GM12878 (cell line): ENCODE measurements around the gene EFNA3.

ENCODE experiments used
- CTCF ChIP-seq, 3 experiments: IDR thresholded peaks in 2 of 3; conservative IDR thresholded peaks in 1 of 3; 2 replicates each; pipeline ENCODE4 v1.5.1; 2011; ENCODE audit warnings: low read depth in 3 of 3, low read length in 3 of 3, mild to moderate bottlenecking in 3 of 3, control low read depth in 2 of 3, moderate library complexity in 2 of 3, inconsistent platforms in 1 of 3, mixed read lengths in 1 of 3; ENCODE audit not compliant: control insufficient read depth in 2 of 3, insufficient read depth in 1 of 3; ENCODE audit errors: extremely low read depth in 1 of 3
- FOS ChIP-seq: IDR thresholded peaks from 3 replicates; pipeline ENCODE4 v1.6.1; 2011; ENCODE audit warnings: borderline replicate concordance; ENCODE audit not compliant: insufficient read length; ENCODE audit errors: extremely low read depth
- FOXK2 ChIP-seq: fragments of 450-650 bp; IDR thresholded peaks from 2 replicates; pipeline ENCODE4 v1.6.1; 2017; ENCODE audit warnings: mild to moderate bottlenecking, moderate library complexity
- PRDM15 ChIP-seq: fragments of 450-650 bp; formaldehyde crosslinking; IDR thresholded peaks from 2 replicates; pipeline ENCODE4 v1.4.0; 2020; ENCODE audit warnings: mild to moderate bottlenecking, moderate library complexity
- RFX5 ChIP-seq: IDR thresholded peaks from 2 replicates; pipeline ENCODE4 v1.6.1; 2011; ENCODE audit warnings: low read depth, low read length, improper control_type of control experiment
- SP1 ChIP-seq: IDR thresholded peaks from one replicate; pipeline ENCODE4 v1.6.1; 2011; ENCODE audit warnings: low read depth, low read length
- TARDBP ChIP-seq: IDR thresholded peaks from 2 replicates; pipeline ENCODE4 v1.6.1; 2016; ENCODE audit warnings: borderline replicate concordance
- ZSCAN29 ChIP-seq: fragments of 450-650 bp; IDR thresholded peaks from 2 replicates; pipeline ENCODE4 v1.6.1; 2017; ENCODE audit warnings: mild to moderate bottlenecking, moderate library complexity

DNA sequence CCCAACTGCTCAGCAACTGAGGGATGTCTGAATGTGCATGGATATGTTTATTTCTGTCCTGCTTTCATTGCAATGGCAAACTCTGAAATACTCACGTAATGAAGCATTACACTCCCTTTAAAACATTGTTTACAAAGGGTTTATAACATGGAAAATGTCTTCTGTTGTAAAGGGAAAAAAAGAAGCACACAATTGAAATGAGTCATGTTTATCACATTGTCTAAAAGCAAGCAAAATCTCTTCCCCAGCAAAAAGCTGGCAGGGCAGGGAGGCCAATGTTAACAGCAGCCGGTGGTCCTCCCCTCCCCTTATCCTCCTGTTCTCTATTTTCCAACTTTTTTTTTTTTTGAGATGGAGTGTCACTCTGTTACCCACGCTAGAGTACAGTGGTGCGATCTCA, 45.2 kb downstream of the EFNA3 start:
- TF ChIP-seq FOXK2 (no peak), SP1 (no peak), PRDM15 (no peak), ZSCAN29 (no peak), FOS (no peak), CTCF (IDR thresholded peaks at IDR 0.05 in 2 of 3, conservative IDR thresholded peaks at IDR 0.05 in 1 of 3; ENCODE audit: control insufficient read depth in 2 of 3, extremely low read depth in 1 of 3, insufficient read depth in 1 of 3, low read depth in 3 of 3, low read length in 3 of 3) (no peak), TARDBP (no peak), RFX5 (no peak)
